IPS-NIHi7 (cell line): ENCODE data around the gene NDUFC2.
"Not testable (repeated sequence)": the region's sequence is repeated elsewhere in the genome, so short reads cannot be mapped to it uniquely, and the experiment has no call there.

Experiments used
- DNase-seq: peaks from one replicate; pipeline ENCODE4 v3.0.0; 2012; ENCODE audit warnings: mixed read lengths; ENCODE audit errors: extremely low spot score

The NDUFC2 gene

DNA sequence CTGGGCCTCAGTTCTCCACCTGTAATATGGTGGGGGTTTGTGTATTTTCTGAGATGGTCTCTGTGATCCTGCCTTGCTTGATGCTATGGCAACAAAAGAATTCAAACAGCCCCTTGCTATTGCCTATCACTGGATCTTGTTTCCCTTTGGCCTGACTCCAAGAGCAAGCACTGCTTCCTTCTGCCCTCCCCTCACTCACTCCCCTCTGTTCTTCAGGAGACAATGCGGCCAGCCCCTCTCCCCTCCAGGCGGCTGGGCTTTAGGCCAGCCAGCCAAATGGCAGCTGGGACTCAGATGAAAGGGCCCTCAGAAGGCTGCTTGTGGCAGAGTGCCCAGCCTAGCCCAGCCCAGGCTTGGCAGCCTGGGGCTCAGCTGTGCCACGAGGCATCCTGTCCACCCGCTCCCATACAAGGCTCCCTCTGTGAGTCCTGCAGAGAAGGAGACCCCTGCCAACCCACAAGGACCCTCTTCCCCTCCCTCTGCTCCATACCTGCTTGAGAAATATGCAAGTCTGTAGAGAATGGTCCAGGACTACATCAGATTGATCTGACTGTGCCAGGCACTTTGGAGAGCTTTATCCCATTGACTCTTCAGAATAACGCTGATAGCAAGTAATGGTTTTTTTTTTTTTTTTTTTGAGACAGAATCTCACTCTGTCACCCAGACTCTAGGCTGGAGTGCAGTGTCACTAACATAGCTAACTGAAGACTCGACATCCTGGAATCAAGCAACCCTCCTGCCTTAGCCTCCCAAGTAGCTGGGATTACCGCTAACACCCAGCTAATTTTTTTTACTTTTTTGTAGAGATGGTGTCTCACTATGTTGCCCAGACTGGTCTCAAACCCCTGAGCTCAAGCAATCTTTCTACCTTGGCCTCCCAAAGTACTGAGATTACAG lies 49.0 kb downstream of the NDUFC2 start:
- DNase-seq, result no peak

DNA sequence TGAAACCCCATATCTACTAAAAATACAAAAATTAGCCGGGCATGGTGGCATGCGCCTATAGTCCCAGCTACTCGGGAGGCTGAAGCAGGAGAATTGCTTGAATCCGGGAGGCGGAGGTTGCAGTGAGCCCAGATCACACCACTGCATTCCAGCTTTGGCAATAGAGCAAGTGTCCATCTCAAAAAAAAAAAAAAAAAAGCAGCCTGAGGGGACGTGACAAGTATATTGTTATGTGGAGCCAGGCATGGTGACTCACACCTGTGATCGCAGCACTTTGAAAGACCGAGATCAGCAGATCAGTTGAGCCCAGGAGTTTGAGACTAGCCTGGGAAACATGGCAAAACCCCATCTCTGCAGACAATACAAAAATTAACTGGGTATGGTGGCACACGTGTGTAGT lies 51.2 kb downstream of the NDUFC2 start:
- not testable (repeated sequence) for DNase-seq

DNA sequence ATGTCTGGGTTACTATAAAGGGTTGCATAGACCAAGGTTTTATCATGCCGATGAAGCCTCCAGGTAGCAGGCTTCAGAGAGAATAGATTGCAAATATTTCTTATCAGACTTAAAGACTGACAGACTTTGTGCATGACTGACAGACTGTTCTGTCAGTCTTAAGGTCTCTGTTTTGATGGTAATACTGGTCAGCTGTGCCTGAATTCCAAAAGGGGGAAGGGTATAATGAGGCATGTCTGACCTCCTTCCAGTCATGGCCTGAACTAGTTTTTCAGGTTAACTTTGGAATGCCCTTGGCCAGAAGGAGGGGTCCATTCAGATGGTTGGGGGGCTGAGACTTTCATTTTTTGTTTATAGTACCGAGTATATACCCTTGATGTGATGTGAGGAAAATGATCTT lies 51.9 kb downstream of the NDUFC2 start:
- DNase-seq, result no peak

DNA sequence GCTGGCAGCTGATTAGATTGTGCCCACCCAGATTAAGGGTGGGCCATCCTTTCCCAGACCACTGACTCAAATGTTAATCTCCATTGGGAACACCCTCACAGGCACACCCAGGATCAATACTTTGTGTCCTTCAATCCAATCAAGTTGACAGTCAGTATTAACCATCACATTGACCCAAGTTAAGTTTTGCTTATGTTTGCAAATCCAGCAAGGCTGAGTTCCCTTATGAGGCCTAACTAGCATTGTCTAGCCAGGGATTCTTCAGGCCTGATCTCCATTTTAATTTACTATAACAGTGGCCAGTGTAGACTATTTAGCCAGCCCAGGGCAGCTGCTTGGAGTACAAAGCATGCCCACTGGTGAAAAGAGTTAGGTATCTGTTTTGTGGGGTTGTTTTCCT lies 54.3 kb downstream of the NDUFC2 start:
- no peak for DNase-seq

DNA sequence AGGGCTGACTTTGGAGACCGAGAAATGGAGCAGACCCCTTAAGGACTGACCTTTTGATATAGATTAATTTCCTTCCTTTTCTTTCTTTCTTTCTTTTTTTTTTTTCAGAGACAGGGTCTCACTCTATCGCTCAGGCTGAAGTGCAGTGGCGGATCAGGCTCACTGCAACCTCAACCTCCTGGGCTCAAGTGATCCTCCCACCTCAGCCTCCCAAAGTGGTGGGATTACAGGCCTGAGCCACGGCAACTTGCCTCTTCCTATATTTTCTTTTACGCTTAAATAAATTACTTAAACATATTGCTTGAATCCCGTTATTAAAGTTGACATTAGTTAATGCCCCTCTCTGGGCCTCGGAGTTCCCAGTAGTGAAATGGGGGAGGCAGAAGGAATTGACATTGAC lies 56.2 kb downstream of the NDUFC2 start:
- DNase-seq, result no peak

DNA sequence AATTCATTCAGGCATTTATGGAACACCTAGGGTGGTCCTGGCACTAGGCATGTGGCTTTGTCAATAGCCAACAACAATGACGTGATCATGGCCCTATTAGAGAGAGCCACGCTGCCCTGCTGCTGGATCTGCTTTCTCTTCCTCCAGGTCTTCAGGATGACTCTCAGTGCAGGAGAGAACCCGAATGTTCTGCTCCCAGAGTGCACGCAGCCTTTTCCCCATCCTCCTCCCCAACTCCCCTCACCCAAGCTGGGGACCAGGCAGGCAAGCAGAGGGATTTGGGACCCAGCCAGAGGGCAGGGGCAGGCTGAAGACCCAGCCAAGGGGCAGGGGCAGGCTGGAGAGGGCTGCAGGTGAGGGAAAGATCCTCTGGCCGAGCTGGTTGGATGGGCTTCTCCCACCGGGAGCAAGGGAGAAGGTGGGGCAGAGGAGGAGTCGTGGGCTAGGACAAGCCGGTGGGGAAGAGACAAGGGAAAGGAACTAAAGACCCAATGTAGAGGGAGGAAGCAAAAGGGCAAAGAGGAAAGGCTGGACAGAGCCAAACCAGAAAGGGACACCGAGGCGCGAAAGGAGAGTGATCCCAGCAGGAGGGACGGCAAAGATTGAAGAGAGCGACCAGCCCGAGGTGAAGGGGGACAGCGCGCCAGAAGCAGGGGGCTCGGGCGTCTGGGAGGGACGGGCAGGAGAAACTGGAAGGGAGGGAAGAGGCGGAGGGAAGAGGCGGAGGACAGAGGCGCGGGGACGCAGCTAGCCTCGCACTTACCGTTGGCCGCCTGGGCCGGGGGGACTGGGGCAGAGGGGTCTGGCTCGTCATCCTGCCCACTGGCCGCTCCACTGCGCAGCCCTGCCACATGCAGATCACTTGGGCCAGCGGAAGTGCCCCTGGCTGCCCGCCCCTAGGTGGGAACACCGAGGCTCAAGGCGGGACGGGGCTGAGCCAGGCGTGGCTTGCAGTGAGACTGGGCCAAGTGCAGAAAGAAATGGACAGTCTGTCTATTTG lies 57.0 kb downstream of the NDUFC2 start, which contains the start of gene KCTD14:
Gene KCTD14, minus strand, starts transcription at position 880 of the 1,000 bp plus-strand sequence. Its CDS starts 27 bp downstream, at position 853.
- peak; percentile 87 for DNase-seq

DNA sequence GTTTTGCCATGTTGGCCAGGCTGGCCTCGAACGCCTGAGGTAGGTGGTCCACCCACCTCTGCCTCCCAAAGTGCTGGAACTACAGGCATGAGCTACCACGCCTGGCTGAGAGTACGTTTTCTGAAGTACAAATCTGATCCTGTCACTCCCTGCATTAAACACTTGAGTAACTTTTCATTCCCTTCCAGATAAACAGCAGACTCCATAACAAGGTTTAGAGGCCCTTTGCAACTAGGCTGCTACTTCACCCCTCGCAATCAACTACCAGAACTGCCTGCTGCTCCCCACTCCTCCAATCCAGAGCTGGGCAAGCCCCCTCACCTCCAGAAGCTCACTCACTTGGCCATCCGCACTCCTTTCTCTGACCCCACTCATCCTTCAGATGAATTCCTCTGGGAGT lies 58.1 kb downstream of the NDUFC2 start:
- no peak for DNase-seq

DNA sequence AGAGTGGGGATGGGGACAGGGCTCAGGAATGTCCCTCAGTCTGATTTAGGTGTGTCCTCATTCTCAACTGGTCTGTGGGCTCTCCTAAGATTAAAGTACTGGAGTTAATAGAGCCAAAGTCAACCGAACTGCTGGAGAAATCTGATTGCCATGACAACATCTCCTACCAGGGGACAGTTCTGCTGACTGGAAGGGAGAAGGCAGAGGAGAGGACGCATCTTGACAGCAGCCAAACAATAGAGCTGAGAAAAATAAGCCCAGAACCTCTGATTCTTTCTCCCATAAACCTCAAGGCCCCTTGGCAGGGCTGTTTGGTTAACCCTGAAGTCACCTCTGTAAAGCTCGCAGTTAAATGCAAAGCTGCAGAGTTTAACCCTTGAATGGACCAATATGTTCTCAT lies 59.4 kb downstream of the NDUFC2 start:
- DNase-seq, result no peak

DNA sequence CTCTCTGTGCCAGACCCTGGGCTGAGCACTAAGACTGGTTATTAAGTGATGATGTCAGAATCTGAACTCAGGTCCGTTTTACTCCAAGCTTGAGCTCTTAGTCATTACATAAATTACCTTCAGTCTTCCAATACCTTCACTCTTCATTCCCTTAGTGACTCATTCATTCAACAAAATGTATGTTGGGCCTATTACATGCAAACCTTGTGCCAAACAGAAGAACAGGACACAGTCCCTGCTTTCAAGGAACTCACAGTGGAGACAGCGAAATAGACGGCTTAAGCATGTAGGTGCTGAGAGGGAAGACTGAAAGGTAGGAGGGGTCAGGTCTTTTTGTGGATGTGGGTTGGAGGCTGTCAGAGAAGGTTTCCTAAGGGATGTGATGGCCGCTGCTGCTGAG lies 59.9 kb downstream of the NDUFC2 start:
- no peak for DNase-seq
